OCI-LY7 (cell line): ENCODE data around the gene TPPP3.

Source experiments
- CTCF ChIP-seq: fragments of 200-600 bp; sonication (generic); conservative IDR thresholded peaks from 2 replicates; pipeline ENCODE4 v1.5.1; 2014; ENCODE audit warnings: mild to moderate bottlenecking, antibody characterized with exemption, low read length, moderate library complexity, mixed read lengths
- EZH2phosphoT487 ChIP-seq: fragments of 200-600 bp; sonication (generic); IDR thresholded peaks from 2 replicates; pipeline ENCODE4 v1.6.1; 2018; ENCODE audit warnings: low read depth, borderline replicate concordance, mild to moderate bottlenecking, mixed run types, antibody characterized with exemption, low read length, moderate library complexity, mixed read lengths

GRCh38 chr16:67397812-67398545, 4.7 kb upstream of the TPPP3 start:
- TF ChIP-seq CTCF (peak; percentile 66), EZH2phosphoT487 (no peak)
